Measurements from ENCODE around the gene MRPL55.

Gene MRPL55

GRCh38 chr1:228097333-228098081, 11.6 kb downstream of the MRPL55 start:
- Mint-ChIP-seq H3K27ac (peak overlapping the region; percentile 31 to 85), H3K4me1 (ENCODE audit: low read depth in 2 of 2) (peaks cover 36 to 43% of the 10 kb centered on the region in 2 donors), H3K9me3 (no peaks in the 10 kb centered on the region), H3K4me3 (peak overlapping the region in 1 of 2 donors; percentile 50), H3K36me3 (ENCODE audit: insufficient read depth) (peaks cover 96% of the 10 kb centered on the region), H3K27me3 (no peaks in the 10 kb centered on the region)
- ATAC-seq (replicated peaks) (no peak), DNase-seq (no peak)

- DNase-seq (no peak), ATAC-seq (replicated peaks) (no peak)
- H3K9me3 Mint-ChIP-seq: no peaks in the 10 kb centered on the region
- H3K27ac Mint-ChIP-seq: peak overlapping the region in 1 of 2 donors; percentile 85
- peaks cover 43 to 50% of the 10 kb centered on the region in 2 donors for H3K4me1 Mint-ChIP-seq (ENCODE audit: low read depth in 2 of 2)
- peak overlapping the region in 1 of 2 donors; percentile 50 for H3K4me3 Mint-ChIP-seq
- H3K27me3 Mint-ChIP-seq: no peaks in the 10 kb centered on the region
- peaks cover 96% of the 10 kb centered on the region for H3K36me3 Mint-ChIP-seq (ENCODE audit: insufficient read depth)
Observed at GRCh38 chr1:228096416-228097332, 12.4 kb downstream of the MRPL55 start.

GRCh38 chr1:228095938-228096337, 13.2 kb downstream of the MRPL55 start:
- Mint-ChIP-seq H3K9me3 (no peaks in the 10 kb centered on the region), H3K27ac (peak overlapping the region; percentile 9 to 85), H3K36me3 (ENCODE audit: insufficient read depth) (peaks cover 96% of the 10 kb centered on the region), H3K4me3 (peak overlapping the region in 1 of 2 donors; percentile 3), H3K4me1 (ENCODE audit: low read depth in 2 of 2) (peaks cover 42 to 52% of the 10 kb centered on the region in 2 donors), H3K27me3 (no peaks in the 10 kb centered on the region)
- DNase-seq: no peak
- no peak for ATAC-seq (replicated peaks)

GRCh38 chr1:228095161-228095560, 13.9 kb downstream of the MRPL55 start:
- H3K27ac Mint-ChIP-seq: peak overlapping the region; percentile 9 to 85
- H3K27me3 Mint-ChIP-seq: no peaks in the 10 kb centered on the region
- H3K36me3 Mint-ChIP-seq (ENCODE audit: insufficient read depth): peaks cover 94% of the 10 kb centered on the region
- peaks cover 48 to 59% of the 10 kb centered on the region in 2 donors for H3K4me1 Mint-ChIP-seq (ENCODE audit: low read depth in 2 of 2)
- ATAC-seq (replicated peaks) (no peak), DNase-seq (no peak)
- H3K9me3 Mint-ChIP-seq: no peaks in the 10 kb centered on the region
- peak overlapping the region; percentile 7 to 41 for H3K4me3 Mint-ChIP-seq

- no peak for DNase-seq
- H3K27me3 Mint-ChIP-seq: no peaks in the 10 kb centered on the region
- no peaks in the 10 kb centered on the region for H3K9me3 Mint-ChIP-seq
- peak overlapping the region; percentile 9 to 85 for H3K27ac Mint-ChIP-seq
- H3K4me3 Mint-ChIP-seq: peak overlapping the region; percentile 7 to 41
- H3K36me3 Mint-ChIP-seq (ENCODE audit: insufficient read depth): peaks cover 92% of the 10 kb centered on the region
- no peak for ATAC-seq (replicated peaks)
- peaks cover 50 to 64% of the 10 kb centered on the region in 2 donors for H3K4me1 Mint-ChIP-seq (ENCODE audit: low read depth in 2 of 2)
Observed at GRCh38 chr1:228094432-228095016, 14.6 kb downstream of the MRPL55 start.

- peaks cover 59 to 71% of the 10 kb centered on the region in 2 donors for H3K4me1 Mint-ChIP-seq (ENCODE audit: low read depth in 2 of 2)
- peak overlapping the region in 1 of 2 donors; percentile 8 for H3K4me3 Mint-ChIP-seq
- DNase-seq (no peak), ATAC-seq (replicated peaks) (no peak)
- no peaks in the 10 kb centered on the region for H3K27me3 Mint-ChIP-seq
- peak overlapping the region; percentile 41 to 73 for H3K27ac Mint-ChIP-seq
- peaks cover 90% of the 10 kb centered on the region for H3K36me3 Mint-ChIP-seq (ENCODE audit: insufficient read depth)
- no peaks in the 10 kb centered on the region for H3K9me3 Mint-ChIP-seq
Observed at GRCh38 chr1:228093050-228093906, 15.8 kb downstream of the MRPL55 start.

- H3K36me3 Mint-ChIP-seq (ENCODE audit: insufficient read depth): peaks cover 87% of the 10 kb centered on the region
Observed at GRCh38 chr1:228092342-228093049, 16.6 kb downstream of the MRPL55 start.

GRCh38 chr1:228091084-228091483, 18.0 kb downstream of the MRPL55 start:
- peak overlapping the region; percentile 85 to 97 for H3K27ac Mint-ChIP-seq
- peak overlapping the region; percentile 78 to 79 for H3K4me3 Mint-ChIP-seq
- peaks cover 78% of the 10 kb centered on the region for H3K36me3 Mint-ChIP-seq (ENCODE audit: insufficient read depth)
- H3K9me3 Mint-ChIP-seq: no peaks in the 10 kb centered on the region
- peaks cover 76 to 80% of the 10 kb centered on the region in 2 donors for H3K4me1 Mint-ChIP-seq (ENCODE audit: low read depth in 2 of 2)
- ATAC-seq (replicated peaks): no peak
- DNase-seq: no peak
- H3K27me3 Mint-ChIP-seq: no peaks in the 10 kb centered on the region

More at GRCh38 chr1:228092342-228093049, 16.6 kb downstream of the MRPL55 start:
- no peak for DNase-seq
- Mint-ChIP-seq H3K27ac (peak overlapping the region; percentile 13 to 73), H3K4me3 (peak overlapping the region; percentile 20 to 79), H3K4me1 (ENCODE audit: low read depth in 2 of 2) (peaks cover 66 to 74% of the 10 kb centered on the region in 2 donors), H3K27me3 (no peaks in the 10 kb centered on the region), H3K9me3 (no peaks in the 10 kb centered on the region)
- no peak for ATAC-seq (replicated peaks)

- Mint-ChIP-seq H3K36me3 (ENCODE audit: insufficient read depth) (peaks cover 74% of the 10 kb centered on the region), H3K27ac (peak overlapping the region; percentile 85 to 97), H3K4me3 (peak overlapping the region; percentile 78 to 79), H3K4me1 (ENCODE audit: low read depth in 2 of 2) (peaks cover 77 to 80% of the 10 kb centered on the region in 2 donors), H3K9me3 (no peaks in the 10 kb centered on the region), H3K27me3 (no peaks in the 10 kb centered on the region)
- peak; percentile 13 for ATAC-seq (replicated peaks)
- no peak for DNase-seq
Observed at GRCh38 chr1:228090613-228091081, 18.5 kb downstream of the MRPL55 start.

- ATAC-seq (replicated peaks): peak; percentile 16
- Mint-ChIP-seq H3K27me3 (no peaks in the 10 kb centered on the region), H3K4me3 (peak overlapping the region; percentile 78 to 79), H3K4me1 (ENCODE audit: low read depth in 2 of 2) (peaks cover 77 to 80% of the 10 kb centered on the region in 2 donors), H3K9me3 (no peaks in the 10 kb centered on the region), H3K36me3 (ENCODE audit: insufficient read depth) (peaks cover 76% of the 10 kb centered on the region), H3K27ac (peak overlapping the region; percentile 93 to 97)
- no peak for DNase-seq
Observed at GRCh38 chr1:228089519-228090380, 19.3 kb downstream of the MRPL55 start.

Measured in effector memory CD8-positive, alpha-beta T cell (primary cell).